ENCODE measurements around the gene RPL38.
"Not testable (repeated sequence)": the region's sequence is repeated elsewhere in the genome, so short reads cannot be mapped to it uniquely, and the experiment has no call there.

The RPL38 gene

DNA sequence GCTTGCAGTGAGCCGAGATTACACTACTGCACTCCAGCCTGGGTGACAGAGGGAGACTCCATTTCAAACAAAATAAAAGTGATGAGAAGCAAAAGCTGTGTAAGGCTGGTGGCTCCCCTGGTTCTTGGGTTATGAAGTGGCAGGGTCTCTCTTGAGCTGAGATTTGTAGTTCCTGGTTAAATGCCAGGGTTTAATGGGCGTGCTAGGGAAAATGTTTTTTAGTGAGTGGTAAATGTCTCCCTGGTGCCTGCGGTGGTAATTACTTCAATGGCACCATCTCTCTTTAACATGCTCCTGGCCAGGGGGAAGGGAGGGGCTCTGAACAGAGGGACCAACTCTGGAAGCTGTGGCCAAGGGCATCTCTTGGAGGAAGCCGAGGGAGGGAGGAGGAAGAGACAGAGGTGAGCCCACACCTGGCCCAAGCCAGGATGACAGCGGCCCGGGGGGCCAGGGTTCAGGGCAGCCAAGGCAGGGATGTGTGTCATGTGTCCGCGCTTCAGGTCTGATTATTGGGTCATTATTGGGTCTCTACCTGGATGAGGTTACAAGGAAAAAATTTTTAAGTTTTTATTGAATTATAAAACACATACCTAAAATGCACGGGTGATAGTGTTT, 17.8 kb upstream of the RPL38 start:
- DNase-seq (ENCODE audit: low spot score) = no peak

DNA sequence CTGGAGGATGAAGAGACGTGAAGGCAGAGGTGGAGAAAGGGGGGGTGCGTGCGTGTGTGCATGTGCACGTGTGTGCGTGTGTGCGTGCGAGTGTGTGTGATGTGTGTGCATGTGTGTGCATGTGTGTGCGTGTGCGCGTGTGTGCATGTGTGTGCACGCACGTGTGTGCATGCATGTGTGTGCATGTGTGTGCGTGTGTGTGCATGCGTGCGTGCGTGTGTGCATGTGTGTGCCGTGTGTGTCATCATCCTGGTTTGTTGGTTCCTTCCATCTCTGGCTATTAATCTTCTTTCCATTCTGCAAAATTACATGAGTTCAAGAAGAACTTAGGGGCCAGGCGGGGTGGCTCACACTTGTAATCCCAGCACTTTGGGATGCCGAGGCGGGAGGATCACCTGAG, 17.0 kb upstream of the RPL38 start:
- DNase-seq (ENCODE audit: low spot score) = no peak

DNA sequence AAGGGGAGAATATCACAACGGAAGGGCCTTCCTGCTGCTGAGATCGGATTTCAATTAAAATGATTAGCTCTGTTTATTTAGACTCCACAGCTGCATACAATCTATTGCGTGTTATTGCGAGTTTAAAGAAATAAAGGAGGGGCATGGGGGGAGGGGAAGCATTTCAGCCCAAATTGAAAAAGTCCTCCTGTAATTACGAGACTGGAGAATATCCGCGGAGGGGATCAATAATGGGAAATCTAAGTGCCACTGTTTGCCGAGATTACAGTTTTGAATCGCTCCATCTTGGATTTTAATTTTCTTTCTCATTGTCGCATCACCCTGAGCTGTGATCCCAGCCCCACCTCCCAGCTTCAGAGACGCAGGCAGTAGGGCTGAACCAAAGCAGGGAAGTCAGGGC, 15.7 kb upstream of the RPL38 start:
- DNase-seq (ENCODE audit: low spot score) = no peak

DNA sequence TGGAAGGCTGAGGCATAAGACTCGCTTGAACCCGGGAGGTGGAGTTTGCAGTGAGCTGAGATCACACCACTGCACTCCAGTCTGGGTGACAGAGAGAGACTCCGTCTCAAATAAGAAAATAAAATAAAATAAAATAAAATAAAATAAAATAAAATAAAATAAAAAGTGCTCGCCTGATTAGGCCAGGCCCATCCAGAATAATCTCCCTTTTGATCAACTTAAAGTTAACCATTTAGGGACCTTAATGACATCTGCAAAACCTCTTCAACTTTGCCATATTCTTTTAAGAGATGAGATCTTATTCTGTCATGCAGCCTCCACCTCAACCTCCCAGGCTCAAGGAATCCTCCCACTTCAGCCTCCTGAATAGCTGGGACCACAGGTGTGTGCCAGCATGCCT, 14.8 kb upstream of the RPL38 start:
- DNase-seq (ENCODE audit: low spot score) = not testable (repeated sequence)

DNA sequence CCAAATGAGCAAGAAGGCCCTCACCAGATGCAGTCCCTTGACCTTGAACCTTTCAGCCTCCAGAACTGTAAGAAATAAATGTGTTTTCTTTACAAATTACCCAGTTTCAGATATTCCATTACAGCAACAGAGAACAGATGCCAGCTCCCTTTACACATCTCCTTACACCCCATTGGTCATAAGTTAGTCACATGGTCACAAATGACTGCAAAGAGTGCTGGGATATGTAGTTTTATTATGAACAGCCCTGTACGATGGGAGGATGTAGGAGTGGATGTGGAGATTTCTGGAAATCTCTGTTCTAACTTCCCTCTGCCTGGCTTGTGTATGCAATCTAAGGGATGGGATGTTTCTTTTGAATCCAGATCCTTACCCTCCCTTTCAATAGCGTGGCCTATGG, 13.3 kb upstream of the RPL38 start:
- peak; percentile 64 for DNase-seq (ENCODE audit: low spot score)

DNA sequence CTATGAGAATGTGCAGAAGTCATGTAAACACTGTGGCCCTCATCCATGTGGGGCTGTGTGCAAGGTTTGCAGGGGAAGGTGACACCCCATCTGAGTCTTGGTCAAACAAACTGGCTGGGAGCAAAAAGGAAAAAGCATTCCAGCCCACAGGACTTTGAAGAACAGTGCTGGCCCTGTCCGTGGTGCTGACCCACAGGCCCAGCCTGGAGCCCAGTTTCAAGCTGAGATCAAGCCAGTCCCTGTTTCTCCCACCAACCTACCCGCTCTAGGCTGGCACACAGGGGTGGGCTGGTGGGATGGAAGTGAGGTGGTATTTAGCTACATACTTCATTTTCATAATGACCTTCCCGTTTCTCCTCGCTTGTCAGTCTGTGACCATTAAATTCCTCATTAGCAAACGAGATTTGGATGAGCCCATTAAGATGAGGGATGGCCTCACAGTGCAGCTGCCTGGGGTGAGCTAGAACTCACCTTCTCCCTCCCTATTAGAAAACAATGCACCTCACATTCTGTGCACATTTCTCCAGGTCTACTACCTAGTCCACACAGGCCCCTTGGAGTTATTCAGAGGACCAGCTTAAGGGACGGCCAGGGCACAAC, 12.6 kb upstream of the RPL38 start:
- DNase-seq (ENCODE audit: low spot score) = no peak

DNA sequence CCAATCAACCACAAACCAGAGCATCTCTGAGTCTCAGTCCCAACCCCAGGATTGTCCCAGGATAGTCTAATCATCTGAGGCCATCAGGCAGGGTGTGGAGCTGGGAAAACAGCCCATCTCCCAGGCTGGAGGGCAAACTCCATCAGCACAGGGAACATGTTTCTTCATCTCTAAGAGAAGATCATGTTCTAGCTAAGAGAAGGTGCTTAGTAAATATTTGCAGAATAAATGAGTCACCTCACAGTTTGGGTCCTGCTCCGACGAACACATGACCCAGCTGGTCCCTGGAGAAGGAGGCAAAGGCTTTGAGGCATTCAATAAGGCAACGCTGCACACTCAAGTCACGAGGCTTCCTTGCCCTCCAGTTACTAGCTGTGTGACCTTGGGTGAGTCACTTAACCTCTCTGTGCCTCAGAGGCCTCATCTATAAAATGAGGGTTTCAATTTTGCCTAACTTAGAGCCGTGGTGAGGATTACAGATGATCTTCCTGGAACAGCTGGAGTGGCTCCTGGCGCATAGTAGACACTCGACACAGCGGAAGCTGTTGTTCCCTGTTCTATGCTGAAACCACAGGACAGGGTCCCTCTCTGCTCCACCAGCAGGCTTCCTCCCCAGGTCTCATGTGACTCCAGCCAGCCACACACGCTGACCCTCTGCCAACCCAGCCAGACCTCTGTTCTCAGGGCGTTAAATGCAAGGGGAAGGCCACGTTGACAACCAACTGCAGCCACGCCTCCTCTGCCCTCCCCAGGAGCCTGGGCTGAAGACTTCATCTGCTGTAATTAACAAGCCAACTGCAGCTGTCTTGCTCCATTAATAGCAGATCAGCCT, 10.3 kb upstream of the RPL38 start:
- DNase-seq (ENCODE audit: low spot score) = no peak

DNA sequence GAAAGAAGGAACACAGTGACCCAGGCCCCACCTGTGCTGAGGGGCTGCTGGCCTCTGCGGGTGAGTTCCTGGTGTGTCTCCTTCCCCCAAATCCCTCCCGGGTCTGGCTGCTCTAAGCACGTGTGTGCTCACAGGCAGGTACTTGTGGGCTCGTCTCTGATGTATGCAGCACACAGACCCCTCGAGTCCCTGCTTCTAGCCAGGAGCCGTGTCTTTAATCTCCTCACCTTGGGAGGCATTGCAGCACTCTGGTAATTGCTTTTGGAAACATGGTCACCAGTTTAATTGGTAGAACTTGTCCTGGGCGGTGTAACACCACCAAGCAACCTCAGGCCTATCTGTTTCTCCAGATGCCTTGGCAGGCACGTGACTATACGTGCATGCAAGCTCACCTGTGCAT, 8.8 kb upstream of the RPL38 start:
- DNase-seq (ENCODE audit: low spot score) = no peak

DNA sequence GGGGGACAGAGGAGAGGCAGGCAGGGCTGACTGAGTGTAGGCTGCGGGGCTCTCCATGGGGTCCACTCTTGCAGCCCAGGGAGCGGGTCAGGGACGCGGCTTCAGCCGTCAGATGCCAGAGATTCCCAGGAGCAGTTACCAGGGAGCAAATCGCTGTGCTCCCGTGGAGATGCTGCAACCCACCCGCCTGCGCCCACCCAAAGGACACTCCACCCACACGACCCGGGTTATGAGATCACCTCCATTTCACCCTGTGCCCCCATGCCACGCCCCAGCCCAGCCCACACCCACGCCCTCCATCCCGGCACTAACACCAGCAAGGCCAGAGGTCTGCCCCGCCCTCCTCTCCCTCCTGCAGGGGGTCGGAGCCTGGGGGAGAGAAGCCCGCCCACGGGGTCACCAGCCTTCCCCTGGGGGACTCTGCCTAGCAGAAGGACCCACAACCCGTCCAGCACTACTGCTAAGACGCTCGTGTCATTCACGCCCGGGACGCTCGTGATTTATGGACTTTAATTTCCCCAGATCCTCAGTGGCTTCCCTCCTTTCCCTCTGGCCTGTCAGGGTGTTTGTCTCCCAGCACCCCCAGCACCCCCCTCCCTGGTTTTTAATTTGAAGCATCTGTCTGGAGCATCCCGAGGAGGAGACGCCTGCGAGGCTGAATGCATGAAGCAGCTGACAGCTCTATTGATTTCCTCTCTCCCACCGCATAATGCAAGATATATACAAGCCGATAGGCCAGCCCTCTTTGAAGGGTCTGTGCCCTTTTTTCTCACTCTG, 6.7 kb upstream of the RPL38 start:
- no peak for DNase-seq (ENCODE audit: low spot score)

DNA sequence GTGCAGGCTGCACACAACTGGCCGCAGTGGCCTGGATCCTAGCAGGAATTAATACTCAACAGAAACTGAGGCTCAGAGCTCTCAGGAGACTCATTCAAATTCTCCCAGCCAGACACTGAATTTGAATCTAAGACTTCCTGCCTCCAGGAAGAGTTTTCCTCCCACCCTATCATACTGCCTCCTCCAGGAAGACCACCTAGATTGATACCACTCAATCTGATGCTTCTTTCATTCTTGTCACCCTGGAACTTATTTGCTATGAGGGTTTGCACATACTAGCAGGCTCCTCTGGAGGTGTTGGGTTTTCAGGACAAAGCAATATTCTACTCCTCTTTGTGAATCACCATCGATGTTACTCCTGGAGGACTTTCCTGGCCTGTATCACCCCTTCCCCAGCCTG, 5.7 kb upstream of the RPL38 start:
- DNase-seq (ENCODE audit: low spot score) = no peak

DNA sequence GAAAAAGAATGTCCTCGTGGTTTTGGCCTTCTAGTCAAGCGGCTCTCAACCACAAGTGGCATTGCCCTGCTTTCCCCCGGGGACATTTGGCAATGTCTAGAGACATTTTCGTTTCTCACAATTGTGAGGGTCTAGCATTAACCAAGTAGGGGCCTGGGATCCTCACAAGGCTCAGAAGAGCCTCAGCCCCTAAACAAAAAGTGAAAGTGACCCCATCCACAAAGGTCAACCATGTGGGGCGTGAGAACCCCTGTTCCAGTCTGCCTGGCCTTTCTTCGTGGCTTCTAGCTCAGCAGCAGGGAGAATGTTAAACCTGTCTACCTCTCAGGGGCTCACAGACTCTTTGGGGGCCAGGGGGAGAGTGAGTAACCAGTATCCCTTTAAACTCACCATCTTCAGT, 4.8 kb upstream of the RPL38 start:
- DNase-seq (ENCODE audit: low spot score) = no peak

DNA sequence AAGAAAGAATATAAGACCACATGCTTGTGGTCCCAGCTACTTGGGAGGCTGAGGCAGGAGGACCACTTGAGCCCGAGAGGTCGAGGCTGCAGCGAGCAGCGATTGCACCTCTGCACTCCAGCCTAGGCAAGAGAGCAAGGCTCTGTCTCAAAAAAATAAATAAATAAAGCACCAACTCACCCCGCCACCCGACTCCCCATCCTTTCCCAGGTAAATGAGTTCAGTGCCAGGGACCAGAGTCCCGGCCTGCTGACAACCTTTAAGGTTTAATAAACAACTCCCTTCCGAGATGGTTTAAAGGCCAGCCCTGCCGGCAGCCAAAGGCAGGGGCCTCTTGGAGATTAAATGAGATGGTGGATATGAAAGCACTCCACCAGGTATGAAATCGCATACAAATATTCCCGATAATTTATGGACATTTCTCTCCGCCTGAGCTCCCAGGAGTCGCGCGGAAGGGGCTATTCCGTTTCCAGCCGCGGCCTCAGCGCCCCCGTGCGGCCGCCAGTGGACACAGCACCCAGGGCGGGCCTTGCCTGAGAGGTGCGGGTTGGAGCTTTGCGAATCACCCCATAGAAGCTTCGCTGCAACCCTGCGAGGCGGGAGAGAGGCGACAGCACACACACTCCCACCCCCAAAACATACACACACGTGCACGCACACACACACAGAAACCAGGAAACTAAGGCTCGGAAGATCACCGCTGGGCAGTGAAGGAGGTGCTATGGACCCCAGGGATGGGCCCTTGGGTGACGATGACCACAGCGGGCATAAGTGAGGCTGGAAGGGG, 4.0 kb upstream of the RPL38 start:
- DNase-seq (ENCODE audit: low spot score) = peak; percentile 85

DNA sequence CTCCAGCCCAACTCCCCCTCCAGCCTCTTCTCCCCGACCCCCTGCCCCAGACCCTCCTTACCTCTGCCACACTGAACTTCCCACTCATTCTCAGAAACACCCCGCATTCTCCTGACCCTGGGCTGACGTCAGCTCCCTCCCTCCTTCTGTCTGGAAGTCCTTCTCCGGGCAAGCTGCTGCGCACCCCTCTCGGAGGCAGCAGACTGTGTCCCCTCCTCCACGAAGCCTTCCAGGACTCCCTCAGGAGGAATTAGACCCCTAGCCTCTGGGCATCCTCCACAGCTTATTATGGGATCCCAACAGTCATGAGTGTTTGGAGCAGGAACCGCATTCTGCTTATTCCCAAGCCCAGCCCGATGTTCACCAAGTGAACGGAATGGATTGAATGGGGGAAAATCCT, 3.4 kb upstream of the RPL38 start:
- DNase-seq (ENCODE audit: low spot score) = no peak

DNA sequence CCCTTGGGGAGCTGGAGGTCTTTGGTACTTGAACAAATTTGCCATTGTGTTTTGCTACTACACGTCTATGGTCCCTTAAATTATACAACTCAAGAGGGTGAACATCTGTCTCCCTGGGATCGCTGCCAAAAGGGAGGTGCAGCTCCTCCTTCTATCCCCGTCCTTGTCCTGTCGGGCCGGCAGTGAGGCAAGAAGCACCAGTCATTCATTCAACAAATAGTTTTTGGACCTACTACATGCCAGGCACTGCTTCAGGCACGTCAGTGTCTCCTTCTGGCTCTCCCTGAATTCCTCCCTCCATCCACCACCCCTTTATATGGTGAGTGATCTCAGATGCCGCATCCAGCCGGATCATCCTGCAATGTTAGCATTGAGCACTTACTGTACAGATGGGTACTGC, 2.2 kb upstream of the RPL38 start:
- DNase-seq (ENCODE audit: low spot score) = no peak

DNA sequence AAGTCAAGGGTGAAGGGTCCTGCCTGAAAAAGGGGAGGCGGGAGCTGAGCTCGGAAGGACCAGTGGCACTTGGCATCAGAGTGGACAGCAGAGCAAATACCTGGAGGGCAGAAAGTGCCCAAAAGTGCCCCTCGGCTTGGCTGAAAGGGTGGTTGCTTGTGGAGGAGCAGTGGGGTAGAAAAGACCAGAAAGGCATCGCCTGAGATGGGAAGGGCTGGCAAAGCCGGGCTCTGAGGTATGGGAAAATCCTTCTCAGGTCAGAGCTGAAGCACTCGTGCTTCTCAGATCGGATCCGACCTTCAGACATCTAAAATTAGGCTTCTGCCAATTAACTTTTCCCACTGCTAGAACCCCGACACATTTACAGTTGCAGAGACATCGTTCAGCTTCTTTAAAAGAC, 1.5 kb upstream of the RPL38 start:
- no peak for DNase-seq (ENCODE audit: low spot score)

DNA sequence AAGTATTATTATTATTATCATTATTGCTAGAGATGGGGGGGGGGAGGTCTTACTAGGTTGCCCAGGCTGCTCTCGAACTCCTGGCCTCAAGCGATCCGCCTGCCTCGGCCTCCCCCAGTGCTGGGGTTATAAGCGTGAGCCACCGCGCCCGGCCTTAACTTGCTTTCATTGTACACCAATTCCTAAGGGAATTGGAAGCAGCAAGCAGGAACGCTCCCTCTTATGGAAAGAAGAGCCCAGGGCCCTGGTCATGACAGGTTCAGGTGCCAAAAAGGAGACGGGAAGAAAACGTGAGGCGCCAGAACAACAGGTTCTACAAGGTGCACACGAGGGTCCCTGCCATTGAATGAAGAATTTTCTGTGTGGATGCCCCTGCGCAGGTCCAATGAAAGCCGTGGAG, 540 bp upstream of the RPL38 start:
- DNase-seq (ENCODE audit: low spot score) = no peak

DNA sequence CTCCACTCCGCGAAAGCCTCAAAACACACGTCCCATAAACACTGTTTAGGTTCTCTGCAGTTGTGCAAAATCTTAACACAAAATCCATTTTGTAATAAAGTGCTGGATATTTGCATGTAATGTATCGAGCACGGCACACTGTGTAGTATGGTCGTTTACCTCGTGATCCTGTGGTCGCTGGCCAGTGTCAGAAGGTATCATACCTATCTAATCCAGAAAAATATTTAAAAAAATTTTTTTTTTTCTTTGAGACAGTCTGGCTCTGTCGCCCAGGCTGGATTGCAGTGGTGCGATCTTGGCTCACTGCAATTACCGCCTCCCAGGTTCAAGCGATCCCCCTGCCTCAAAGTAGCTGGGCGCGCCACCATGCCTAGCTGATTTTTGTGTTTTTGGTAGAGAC, 996 bp downstream of the RPL38 start:
- no peak for DNase-seq (ENCODE audit: low spot score)

DNA sequence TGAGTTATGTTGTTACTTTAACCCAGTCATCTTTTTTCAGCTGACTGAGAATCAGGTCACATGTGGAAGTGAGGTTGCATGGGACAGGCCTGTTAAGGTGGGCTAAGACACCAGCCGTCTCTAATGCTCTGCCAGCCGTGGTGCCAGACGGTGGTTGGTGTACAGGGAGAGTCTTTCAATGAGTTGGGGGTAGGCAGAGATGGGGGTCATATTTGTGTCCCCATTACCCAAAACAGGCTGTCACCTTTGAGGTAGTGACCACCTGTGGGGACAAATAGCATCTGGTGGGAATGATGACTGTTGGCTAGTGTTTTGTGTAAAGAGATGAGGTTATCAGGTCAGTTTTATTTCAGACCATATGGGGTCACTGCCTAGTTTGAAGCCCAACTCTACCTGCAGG, 1.8 kb downstream of the RPL38 start:
- no peak for DNase-seq (ENCODE audit: low spot score)

DNA sequence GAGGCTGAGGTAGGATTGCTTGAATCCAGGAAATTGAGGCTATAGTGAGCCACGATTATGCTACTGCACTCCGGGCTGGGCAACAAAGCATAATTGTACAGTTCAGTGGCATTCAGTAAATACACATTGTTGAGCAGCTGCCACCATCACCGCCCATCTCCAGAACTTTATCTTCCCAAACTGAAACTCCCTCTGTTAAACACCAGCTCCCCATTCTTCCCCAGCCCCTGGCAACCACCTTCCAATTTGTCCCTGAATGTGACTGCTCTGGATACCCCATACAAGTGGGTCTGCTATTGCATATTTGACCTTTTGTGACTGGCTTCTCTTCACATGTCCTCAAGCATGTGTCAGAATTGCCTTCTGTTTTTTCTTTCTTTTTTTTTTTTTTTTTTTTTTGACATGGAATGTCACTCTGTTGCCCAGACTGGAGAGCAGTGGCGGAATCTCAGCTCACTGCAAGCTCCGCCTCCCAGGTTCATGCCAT, 2.9 kb downstream of the RPL38 start:
- no peak for DNase-seq (ENCODE audit: low spot score)

DNA sequence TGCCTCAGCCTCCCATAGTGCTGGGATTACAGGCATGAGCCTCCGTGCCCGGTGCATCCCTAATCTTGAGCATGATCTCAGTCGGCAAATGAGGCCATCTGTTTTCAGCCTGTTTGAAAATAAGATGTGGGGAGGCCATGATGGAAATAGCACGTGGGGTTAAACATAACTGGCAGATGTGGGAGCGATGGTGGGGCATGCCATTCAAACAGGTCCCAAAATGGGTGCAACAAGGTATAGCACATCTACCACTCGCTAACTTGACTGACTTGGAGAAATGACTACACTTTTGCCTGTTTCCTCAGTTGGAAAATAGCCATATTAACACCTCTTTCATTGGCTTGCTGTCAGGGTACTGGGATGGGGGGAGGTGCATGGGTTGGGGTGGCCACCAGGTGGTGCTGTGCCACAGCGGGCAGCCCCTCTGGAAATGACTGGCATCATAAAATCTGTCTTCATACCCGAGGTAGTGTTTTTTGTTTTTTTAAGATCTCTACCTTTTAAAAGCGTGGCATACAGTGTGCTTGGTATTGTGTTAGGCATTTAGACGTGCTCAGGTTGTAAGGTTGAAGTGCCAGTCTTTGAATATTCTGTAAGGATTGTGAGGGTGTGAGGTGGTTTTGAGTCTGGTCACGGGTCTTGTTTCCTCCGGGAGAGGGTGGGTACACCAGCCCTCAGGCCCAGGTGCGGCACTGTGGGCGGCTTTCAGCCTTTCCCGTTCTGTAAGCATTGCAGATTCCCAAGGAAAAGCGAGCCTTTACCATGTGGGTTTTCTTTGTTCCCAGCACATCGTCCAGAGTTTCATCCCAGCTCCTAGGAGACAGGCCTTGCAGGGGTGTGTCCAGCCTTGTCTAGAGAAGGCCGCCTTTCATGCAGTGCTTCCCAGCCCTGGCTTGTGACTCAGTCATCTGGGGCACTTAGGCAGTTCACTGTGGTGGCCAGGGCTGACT, 7.0 kb downstream of the RPL38 start:
- DNase-seq (ENCODE audit: low spot score) = peak; percentile 97

All from HuH-7 (cell line).